GM18526 (cell line): Measurements from ENCODE around the gene MX1.

Experiments
- POLR2A ChIP-seq: IDR thresholded peaks from 3 replicates; pipeline ENCODE4 v1.6.1; 2011; ENCODE audit not compliant: insufficient read length; ENCODE audit errors: extremely low read depth

The MX1 gene, protein sequence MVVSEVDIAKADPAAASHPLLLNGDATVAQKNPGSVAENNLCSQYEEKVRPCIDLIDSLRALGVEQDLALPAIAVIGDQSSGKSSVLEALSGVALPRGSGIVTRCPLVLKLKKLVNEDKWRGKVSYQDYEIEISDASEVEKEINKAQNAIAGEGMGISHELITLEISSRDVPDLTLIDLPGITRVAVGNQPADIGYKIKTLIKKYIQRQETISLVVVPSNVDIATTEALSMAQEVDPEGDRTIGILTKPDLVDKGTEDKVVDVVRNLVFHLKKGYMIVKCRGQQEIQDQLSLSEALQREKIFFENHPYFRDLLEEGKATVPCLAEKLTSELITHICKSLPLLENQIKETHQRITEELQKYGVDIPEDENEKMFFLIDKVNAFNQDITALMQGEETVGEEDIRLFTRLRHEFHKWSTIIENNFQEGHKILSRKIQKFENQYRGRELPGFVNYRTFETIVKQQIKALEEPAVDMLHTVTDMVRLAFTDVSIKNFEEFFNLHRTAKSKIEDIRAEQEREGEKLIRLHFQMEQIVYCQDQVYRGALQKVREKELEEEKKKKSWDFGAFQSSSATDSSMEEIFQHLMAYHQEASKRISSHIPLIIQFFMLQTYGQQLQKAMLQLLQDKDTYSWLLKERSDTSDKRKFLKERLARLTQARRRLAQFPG

DNA sequence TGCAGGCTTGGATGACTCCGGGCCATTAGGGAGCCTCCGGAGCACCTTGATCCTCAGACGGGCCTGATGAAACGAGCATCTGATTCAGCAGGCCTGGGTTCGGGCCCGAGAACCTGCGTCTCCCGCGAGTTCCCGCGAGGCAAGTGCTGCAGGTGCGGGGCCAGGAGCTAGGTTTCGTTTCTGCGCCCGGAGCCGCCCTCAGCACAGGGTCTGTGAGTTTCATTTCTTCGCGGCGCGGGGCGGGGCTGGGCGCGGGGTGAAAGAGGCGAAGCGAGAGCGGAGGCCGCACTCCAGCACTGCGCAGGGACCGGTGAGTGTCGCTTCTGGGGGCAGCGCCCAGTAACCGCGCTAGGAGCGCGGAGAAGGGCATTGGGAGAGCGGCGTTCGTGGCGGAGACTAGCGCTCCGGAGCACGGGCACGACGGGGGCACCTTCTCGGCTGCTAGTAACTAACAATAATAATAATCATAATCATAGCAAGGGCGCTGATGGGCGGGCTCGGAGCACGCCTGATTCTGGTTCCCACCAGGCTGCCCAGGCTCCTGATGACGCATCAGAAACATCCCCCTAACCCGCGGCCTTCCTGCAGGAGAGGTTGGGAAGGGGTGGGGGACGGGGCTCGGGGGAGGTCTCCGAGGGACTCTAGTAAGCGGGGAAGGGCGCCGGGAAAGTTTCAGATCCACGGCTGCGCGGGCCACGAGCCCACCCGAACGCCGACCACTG lies at the start of gene MX1:
TSS of gene MX1 (plus strand) at position 286 of the 722 bp plus-strand sequence. CDS start 5,832 bp downstream, outside the sequence.
- TF ChIP-seq POLR2A, result peak; percentile 98

DNA sequence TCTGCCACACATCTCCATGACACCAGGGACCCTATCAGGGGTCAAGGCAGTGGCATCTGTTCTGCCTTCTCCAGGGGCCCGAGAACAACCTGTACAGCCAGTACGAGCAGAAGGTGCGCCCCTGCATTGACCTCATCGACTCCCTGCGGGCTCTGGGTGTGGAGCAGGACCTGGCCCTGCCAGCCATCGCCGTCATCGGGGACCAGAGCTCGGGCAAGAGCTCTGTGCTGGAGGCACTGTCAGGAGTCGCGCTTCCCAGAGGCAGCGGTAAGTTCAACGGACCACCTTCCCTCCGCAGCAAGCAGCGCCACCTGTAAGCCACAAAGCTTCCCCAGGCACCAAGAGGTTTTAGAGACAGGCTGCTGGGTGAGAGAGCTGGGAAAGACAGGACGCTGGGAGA lies 48.3 kb upstream of the MX1 start:
- no peak for TF ChIP-seq POLR2A

DNA sequence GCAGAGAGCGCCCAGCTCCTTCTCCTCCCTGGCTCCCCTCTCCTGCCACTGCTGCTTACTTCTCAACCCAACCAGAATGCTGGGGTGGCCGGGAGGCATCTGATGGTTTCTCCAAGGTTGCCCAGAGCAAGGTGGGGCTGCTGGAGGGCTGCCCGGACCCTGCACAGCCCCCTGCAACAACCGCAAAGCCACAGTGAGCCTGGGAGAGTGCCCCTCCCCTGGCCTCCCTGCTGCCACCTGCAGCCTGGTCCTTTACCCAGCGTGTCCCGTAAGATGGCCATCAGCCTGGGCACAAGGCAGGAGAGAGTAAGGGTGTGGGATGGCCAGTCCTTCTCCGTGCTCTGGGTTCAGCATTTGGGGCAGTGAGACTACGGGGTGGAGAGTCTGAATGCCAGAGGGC lies 47.2 kb upstream of the MX1 start:
- TF ChIP-seq POLR2A, result no peak

DNA sequence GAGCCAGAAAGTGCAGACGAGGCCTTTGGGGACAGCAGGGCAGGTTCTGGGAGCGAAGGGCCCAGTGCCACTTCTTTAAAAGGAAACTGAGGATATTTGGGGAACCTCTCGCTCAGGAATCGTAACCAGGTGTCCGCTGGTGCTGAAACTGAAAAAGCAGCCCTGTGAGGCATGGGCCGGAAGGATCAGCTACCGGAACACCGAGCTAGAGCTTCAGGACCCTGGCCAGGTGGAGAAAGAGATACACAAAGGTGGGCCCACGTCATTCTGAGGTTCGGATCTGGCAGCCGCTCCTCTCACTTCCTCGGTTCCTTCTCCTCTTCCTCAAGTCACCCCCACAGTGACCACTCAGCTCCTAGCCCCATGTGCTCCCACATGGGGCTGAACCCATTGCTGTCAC lies 46.1 kb upstream of the MX1 start:
- no peak for TF ChIP-seq POLR2A

DNA sequence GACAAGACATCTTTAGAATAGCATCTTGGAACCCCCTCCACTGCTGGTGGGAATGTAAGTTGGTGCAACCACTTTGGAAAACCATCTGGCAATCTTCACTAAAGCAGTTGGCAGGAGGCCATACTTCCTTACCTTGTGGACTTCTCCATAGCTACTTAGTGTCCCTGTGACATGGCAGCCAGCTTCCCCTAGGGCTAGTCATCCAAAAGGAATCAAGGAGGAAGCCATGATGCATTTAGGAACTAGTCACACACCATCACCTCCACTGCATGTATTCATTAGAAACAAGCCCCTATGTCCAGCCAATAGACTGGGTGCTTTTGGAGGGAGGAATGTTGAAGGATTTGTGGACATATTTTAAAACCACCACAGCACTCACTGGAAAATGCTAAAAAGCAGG lies 44.3 kb upstream of the MX1 start:
- no peak for TF ChIP-seq POLR2A

DNA sequence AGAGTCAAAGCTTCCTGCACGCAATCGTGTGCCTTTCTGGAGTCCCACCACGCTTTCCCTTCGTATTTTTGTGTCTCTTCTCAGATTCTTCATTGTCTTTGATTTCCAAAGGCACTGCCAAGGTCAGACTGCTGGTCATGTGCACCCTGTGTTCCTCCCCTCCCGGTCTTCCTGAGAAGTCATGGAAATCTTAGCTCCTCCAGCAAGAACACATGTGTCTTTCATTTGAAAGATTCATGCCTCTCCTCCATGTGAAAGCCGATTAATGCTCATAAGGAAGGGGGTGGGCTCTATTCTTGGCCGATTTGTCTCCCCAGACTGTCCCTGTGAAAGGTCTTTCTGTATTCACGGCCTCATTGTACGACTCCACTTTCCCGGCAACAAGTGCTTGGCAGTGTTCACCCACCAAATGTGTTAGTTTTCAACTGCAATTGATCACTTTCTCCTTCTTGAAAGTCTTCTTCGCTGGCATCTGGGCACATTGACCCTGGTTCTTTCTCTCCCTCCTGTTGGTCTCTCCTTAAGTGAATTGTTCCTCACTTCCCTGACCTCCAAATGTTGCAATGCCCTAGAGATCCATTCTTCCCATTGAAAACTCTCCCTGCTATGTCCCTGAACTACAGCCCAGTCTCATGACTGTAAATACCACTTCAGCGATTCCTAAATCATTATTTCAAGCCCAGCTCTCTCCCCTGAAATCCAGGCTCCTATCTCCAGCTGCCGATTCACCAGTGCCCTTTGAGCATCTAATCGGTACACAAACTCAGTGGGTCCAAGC lies 38.8 kb upstream of the MX1 start:
- TF ChIP-seq POLR2A, result no peak

DNA sequence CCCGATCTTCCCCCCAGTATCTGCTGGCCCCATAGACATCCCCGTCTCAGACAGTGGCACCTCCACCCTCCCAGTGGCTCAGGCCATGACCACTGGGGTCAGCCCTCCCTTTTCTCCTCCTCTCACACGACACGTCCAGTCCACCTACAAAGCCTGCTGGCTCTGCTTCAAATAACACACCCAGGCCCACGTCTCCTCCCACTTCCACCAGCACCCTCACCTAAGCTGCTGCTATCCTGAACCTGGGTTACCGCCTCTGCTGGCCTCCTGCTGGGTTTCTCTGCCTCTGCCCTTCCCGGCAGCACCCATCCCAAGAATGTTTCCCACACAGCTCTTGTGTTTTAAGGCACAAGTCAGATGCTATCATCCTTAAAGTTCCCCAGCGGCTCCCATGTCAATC lies 38.2 kb upstream of the MX1 start:
- TF ChIP-seq POLR2A, result no peak

DNA sequence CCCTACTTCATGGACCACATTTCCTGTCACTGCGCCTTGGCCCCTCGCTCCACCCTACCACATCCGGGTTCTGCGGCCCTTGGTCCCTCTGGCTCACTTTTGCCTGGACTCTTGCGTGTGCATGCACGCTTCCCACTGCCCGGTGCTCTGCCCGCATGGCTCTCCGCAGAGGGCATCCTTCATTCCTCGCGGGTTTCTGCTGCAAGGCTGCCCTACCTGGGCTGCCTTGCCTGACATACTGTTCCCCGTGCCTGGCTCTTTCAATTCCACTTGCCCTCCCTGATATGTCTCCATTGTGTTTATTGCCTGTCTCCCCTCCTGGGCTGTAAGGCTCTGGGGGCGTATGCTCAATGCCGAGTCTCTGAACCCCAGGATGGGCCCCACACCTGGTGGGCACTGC lies 37.8 kb upstream of the MX1 start:
- TF ChIP-seq POLR2A, result no peak

DNA sequence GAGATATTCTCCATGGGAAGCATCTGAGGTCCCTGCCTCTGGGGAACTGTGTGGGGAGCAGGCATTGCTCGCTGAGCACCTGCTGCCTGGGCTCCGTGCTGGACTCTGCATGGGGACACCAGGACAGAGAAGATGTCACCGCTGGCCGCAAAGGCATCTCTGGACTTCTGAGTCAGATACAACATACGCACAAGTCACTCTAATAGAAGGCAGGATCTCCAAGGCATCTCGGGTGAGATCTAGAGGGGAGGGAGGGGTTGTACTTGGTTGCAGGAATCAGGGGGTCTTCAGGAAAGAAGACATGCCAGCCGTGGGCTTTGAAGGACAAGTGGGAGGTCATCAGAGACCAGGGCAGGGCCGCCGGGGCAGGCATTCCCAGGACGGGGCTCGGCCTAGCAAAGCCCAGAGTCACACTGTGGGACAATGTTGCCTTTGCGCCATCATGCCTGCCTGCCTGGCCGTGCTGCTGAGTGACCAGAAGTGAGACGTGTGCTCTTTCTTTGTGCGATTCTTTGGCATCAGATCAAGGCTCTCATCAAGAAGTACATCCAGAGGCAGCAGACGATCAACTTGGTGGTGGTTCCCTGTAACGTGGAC lies 35.9 kb upstream of the MX1 start:
- no peak for TF ChIP-seq POLR2A

DNA sequence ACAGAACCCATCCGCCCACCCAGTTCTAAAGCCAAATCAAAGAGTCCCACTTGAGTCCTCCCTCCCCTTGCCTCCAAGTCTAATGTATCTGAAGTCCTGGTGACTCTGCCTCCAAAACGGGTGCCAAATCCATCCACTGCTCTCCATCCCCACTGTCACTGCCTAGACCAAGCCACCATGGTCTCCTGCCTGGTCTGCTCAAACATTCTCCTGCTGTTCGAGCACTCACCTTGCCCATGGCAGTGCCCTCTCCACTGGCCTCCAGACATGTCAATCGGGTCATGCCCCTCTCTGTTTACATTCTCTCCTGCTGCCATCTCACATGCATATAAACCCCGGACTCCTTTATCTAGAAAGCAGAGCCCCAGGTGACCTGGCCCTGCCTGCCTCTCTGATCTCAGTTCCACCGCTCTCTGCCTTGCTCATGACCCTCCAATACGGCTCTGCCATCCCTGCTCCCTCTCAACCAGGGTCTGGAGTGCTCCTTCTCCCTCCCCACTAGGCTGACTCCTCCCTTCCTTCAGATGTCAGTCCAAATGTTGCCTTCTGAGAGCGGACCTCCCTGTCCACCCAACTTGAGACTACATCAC lies 32.1 kb upstream of the MX1 start:
- TF ChIP-seq POLR2A, result no peak

DNA sequence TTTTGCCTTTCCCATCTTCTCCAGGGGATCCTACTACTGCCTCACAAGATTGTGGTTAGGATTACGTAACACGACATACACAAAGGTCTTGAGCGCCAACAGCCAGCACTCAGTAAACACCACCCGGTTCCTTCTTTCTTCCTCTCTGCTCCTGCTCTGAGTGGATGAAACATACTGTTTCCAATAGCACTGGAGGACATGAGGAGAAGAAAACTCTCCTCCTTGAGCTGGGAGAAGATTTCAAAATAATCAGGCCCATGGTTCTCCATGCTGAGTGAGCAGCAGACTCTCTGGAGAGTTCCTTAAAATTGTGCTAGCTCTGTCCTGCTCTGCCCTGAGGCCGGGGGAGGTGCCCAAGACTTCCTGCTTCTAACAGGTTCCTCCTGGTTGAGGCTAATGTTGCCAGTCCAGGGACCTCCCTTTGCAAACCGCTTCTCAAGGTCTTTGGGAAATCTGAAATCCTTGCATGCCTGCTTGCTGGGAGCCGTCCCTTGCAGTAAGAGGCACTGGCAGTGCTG lies 29.4 kb upstream of the MX1 start:
- no peak for TF ChIP-seq POLR2A

DNA sequence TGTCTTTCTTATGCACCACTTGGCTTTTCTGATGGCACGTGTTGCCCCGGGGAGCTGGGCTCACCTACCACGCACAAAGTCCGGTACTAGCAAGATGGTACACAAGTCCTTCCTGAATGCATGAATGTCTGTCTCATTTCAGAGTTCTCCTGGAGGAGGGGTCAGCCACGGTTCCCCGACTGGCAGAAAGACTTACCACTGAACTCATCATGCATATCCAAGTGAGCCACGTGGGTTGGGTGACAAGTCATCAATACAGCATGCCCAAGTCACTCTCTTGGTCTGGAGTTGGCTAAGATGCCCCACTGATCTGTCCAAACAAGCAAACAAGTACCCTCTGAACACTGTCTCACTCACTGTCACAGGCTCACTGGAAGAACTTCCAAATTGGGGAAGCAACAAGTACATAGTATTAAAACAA lies 28.6 kb upstream of the MX1 start:
- TF ChIP-seq POLR2A, result no peak

DNA sequence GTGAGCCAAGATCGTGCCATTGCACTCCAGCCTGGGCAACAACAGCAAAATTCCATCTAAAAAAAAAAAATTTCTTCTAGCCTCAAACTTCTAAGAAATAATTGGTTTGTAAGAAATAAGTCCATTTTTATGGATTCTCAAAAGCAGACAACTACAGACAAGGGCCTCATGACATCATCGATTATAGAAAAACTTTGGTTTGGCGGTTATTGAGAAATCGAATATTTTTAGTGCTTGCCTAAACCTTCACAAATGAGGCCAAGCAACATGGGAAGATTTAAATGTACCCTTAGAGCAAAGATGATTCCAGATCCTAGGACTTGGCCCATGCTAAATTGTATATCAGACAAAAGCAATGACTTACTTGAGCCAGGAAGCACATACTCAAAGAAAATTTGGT lies 27.8 kb upstream of the MX1 start:
- no peak for TF ChIP-seq POLR2A

DNA sequence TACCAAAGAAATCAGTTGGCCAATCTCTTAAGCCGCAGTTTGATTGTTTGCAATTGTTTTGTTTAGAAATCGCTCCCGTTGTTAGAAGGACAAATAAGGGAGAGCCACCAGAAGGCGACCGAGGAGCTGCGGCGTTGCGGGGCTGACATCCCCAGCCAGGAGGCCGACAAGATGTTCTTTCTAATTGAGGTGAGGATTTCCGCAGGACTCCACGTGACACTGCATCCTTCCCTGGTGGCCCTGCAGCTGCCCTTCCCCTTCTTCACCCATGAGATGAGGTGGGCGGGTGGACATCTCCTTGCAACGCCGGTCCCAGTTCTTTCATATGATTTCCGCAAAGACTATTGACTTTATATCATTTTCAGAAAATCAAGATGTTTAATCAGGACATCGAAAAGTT lies 27.2 kb upstream of the MX1 start:
- TF ChIP-seq POLR2A, result no peak

DNA sequence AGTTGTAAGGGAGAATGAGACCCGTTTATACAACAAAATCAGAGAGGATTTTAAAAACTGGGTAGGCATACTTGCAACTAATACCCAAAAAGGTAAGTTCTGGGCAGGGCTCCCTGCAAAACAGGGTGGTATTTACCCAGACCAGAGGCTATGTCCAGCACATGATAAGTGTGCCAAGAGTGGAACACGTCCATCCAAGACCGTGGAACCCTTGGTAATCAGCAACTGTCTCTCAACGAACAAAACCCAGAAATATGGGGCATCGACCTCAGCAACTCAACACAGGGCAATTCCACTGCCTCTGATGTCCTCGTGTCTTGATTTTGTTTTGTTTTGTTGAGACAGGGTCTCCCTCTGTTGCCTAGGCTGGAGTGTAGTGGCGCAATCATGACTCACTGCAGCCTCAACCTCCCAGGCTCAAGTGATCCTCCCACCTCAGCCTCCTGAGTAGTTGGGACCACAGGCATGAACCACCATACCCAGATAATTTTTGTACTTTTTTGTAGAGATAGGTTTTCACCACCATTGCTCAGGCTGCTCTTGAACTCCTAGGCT lies 26.7 kb upstream of the MX1 start:
- TF ChIP-seq POLR2A, result no peak

DNA sequence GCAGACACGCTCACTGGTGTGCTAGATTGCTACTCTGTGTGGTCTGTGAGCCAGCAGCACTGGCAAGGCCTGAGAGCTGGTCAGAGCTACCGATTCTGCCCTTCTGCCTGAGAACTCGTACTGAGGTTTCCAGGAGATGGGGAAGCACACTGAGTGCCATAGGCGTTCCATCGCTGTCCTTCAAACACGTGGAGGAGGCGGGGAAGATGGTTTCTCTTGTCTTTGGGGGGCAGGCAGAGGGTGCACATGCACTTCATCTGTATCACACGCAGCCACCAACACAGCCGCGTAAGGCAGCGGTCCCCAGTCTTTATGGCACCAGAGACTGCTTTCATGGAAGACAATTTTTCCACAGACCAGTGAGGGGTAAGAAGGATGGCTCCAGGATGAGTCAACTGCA lies 23.8 kb upstream of the MX1 start:
- no peak for TF ChIP-seq POLR2A
